SK-N-SH treated with all-trans-retinoic acid at 6 μM for 48 hours (cell line): ENCODE measurements around the gene GOLGA6A.

ENCODE experiments used
- ATAC-seq: fragments of 200-7000 bp; cut with Tn5 transposase; 3 replicates; pipeline ENCODE4 v1.9.1; 2020; ENCODE audit warnings: mild to moderate bottlenecking, moderate library complexity
- ARNTL ChIP-seq: fragments of 450-650 bp; formaldehyde crosslinking; IDR thresholded peaks from 2 replicates; pipeline ENCODE4 v1.5.0; 2020; ENCODE audit warnings: low read depth, mild to moderate bottlenecking, moderate library complexity, borderline replicate concordance
- BACH2 ChIP-seq: fragments of 250-450 bp; sonication (Bioruptor Pico); IDR thresholded peaks from 2 replicates; pipeline ENCODE4 v1.9.0; 2021; ENCODE audit warnings: mild to moderate bottlenecking, borderline replicate concordance
- CSDC2 ChIP-seq: fragments of 250-450 bp; sonication (Bioruptor Pico); IDR thresholded peaks from 2 replicates; pipeline ENCODE4 v1.5.0; 2020; ENCODE audit warnings: mild to moderate bottlenecking, moderate library complexity
- ESRRG ChIP-seq: fragments of 250-450 bp; sonication (Bioruptor Pico); IDR thresholded peaks from 2 replicates; pipeline ENCODE4 v1.6.1; 2021; ENCODE audit warnings: mild to moderate bottlenecking
- GLIS3 ChIP-seq: fragments of 250-450 bp; sonication (Bioruptor Pico); IDR thresholded peaks from 2 replicates; pipeline ENCODE4 v1.5.0; 2020; ENCODE audit warnings: mild to moderate bottlenecking, moderate library complexity
- ISL1 ChIP-seq: fragments of 250-450 bp; sonication (Bioruptor Pico); IDR thresholded peaks from 2 replicates; pipeline ENCODE4 v2.1.2; 2022; ENCODE audit warnings: mild to moderate bottlenecking, moderate library complexity
- OSR1 ChIP-seq: fragments of 250-450 bp; sonication (Bioruptor Pico); IDR thresholded peaks from 2 replicates; pipeline ENCODE4 v1.8.0; 2022; ENCODE audit warnings: moderate library complexity, mild to moderate bottlenecking, inconsistent platforms
- PPARA ChIP-seq: fragments of 250-450 bp; sonication (Bioruptor Pico); IDR thresholded peaks from 2 replicates; pipeline ENCODE4 v1.5.0; 2020; ENCODE audit warnings: mild to moderate bottlenecking, borderline replicate concordance
- RARB ChIP-seq: fragments of 250-450 bp; sonication (Bioruptor Pico); IDR thresholded peaks from 2 replicates; pipeline ENCODE4 v1.8.0; 2021; ENCODE audit warnings: mild to moderate bottlenecking, moderate library complexity
- SNAI2 ChIP-seq: fragments of 250-450 bp; sonication (Bioruptor Pico); IDR thresholded peaks from 2 replicates; pipeline ENCODE4 v1.5.0; 2020; ENCODE audit warnings: mild to moderate bottlenecking, moderate library complexity
- TCF4 ChIP-seq: fragments of 250-450 bp; sonication (Bioruptor Pico); IDR thresholded peaks from 2 replicates; pipeline ENCODE4 v1.8.0; 2021; ENCODE audit warnings: mild to moderate bottlenecking, moderate library complexity, borderline replicate concordance
- TOX ChIP-seq: fragments of 250-450 bp; sonication (Bioruptor Pico); IDR thresholded peaks from 2 replicates; pipeline ENCODE4 v1.8.0; 2021; ENCODE audit warnings: mild to moderate bottlenecking, moderate library complexity, borderline replicate concordance
- ZC3H10 ChIP-seq: fragments of 250-450 bp; sonication (Bioruptor Pico); IDR thresholded peaks from 2 replicates; pipeline ENCODE4 v1.5.1; 2021; ENCODE audit warnings: mild to moderate bottlenecking, moderate library complexity
- ZFP3 ChIP-seq: fragments of 250-450 bp; sonication (Bioruptor Pico); IDR thresholded peaks from 2 replicates; pipeline ENCODE4 v1.5.0; 2020; ENCODE audit warnings: mild to moderate bottlenecking, moderate library complexity
- ZFP30 ChIP-seq: fragments of 450-650 bp; formaldehyde crosslinking; IDR thresholded peaks from 2 replicates; pipeline ENCODE4 v1.5.0; 2022; ENCODE audit warnings: mild to moderate bottlenecking, moderate library complexity
- ZNF565 ChIP-seq: fragments of 450-650 bp; formaldehyde crosslinking; conservative IDR thresholded peaks from 2 replicates; pipeline ENCODE4 v1.5.0; 2020; ENCODE audit warnings: low read depth, mild to moderate bottlenecking, moderate library complexity
- ZNF70 ChIP-seq: fragments of 450-650 bp; formaldehyde crosslinking; IDR thresholded peaks from 2 replicates; pipeline ENCODE4 v1.5.0; 2020; ENCODE audit warnings: mild to moderate bottlenecking, moderate library complexity
- ZNF8 ChIP-seq: fragments of 450-650 bp; formaldehyde crosslinking; IDR thresholded peaks from 2 replicates; pipeline ENCODE4 v1.5.0; 2020; ENCODE audit warnings: mild to moderate bottlenecking, moderate library complexity
- TF ChIP-seq, protein P1 (sequence below): fragments of 250-450 bp; sonication (Bioruptor Pico); IDR thresholded peaks from 2 replicates; pipeline ENCODE4 v1.5.1; 2020; ENCODE audit warnings: low read depth, mild to moderate bottlenecking, moderate library complexity
- TF ChIP-seq, protein P2 (sequence below): fragments of 250-450 bp; sonication (Bioruptor Pico); IDR thresholded peaks from 2 replicates; pipeline ENCODE4 v1.8.0; 2021; ENCODE audit warnings: low read depth, mild to moderate bottlenecking, moderate library complexity, borderline replicate concordance
- TF ChIP-seq, protein P3 (sequence below): fragments of 250-450 bp; sonication (Bioruptor Pico); IDR thresholded peaks from 2 replicates; pipeline ENCODE4 v1.5.1; 2021; ENCODE audit warnings: mild to moderate bottlenecking, moderate library complexity
- TF ChIP-seq, protein P4 (sequence below): fragments of 250-450 bp; sonication (Bioruptor Pico); IDR thresholded peaks from 2 replicates; pipeline ENCODE4 v1.8.0; 2020; ENCODE audit warnings: mild to moderate bottlenecking, moderate library complexity, borderline replicate concordance
- TF ChIP-seq, protein P5 (sequence below): fragments of 250-450 bp; sonication (Bioruptor Pico); IDR thresholded peaks from 2 replicates; pipeline ENCODE4 v1.5.0; 2020; ENCODE audit warnings: mild to moderate bottlenecking, moderate library complexity

Gene GOLGA6A

DNA sequence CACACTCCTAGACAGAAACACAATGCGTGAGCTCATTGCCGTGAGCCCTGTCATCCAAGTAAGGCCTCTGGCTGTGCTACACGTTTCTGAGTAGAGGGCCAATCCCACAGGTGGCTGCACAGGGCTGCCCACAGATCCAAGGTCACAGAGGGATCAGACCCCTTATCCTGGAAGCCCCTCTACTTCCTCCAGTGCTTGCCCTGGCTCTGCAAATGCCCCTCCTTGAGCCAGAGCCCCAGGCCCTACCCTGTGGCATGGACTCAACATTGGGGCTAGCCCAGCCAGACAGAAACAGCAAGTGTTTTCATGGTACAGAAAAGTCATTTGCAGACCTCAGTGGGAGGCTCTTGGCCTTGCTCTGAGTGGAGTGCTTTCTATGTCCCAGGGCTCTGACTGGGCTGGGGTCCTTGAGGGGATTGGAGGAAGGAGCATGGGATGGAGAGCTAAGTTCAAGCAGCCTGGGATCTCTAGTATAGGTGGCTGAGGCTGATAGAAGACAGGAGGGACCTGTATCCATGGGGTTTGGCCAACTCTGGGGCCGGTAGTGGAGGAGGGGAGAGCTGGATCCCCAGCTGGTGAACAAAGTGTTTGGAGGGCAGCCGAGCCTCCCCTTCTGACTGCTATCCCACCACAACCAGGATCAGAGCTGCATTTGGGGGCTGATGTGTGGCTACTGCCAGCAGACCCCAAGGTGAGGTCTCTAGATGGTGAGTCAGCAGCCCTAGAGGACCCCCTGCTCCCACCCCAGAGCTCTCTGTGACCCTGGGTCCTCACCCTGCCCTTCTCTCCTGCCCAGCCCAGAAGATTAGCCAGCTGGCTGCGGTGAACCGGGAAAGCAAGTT lies 38.7 kb downstream of the GOLGA6A start:
- ATAC-seq = no peak
- no peak for TF ChIP-seq TOX
- TF ChIP-seq, protein P1, sequence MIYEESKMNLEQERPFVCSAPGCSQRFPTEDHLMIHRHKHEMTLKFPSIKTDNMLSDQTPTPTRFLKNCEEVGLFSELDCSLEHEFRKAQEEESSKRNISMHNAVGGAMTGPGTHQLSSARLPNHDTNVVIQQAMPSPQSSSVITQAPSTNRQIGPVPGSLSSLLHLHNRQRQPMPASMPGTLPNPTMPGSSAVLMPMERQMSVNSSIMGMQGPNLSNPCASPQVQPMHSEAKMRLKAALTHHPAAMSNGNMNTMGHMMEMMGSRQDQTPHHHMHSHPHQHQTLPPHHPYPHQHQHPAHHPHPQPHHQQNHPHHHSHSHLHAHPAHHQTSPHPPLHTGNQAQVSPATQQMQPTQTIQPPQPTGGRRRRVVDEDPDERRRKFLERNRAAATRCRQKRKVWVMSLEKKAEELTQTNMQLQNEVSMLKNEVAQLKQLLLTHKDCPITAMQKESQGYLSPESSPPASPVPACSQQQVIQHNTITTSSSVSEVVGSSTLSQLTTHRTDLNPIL (CRISPR knock-in tag) = no peak
- no peak for TF ChIP-seq ZC3H10 (CRISPR knock-in tag)
- no peak for TF ChIP-seq ZNF70
- TF ChIP-seq, protein P2, sequence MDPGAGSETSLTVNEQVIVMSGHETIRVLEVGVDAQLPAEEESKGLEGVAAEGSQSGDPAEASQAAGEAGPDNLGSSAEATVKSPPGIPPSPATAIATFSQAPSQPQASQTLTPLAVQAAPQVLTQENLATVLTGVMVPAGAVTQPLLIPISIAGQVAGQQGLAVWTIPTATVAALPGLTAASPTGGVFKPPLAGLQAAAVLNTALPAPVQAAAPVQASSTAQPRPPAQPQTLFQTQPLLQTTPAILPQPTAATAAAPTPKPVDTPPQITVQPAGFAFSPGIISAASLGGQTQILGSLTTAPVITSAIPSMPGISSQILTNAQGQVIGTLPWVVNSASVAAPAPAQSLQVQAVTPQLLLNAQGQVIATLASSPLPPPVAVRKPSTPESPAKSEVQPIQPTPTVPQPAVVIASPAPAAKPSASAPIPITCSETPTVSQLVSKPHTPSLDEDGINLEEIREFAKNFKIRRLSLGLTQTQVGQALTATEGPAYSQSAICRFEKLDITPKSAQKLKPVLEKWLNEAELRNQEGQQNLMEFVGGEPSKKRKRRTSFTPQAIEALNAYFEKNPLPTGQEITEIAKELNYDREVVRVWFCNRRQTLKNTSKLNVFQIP = no peak
- no peak for TF ChIP-seq GLIS3 (CRISPR knock-in tag)
- TF ChIP-seq, protein P3, sequence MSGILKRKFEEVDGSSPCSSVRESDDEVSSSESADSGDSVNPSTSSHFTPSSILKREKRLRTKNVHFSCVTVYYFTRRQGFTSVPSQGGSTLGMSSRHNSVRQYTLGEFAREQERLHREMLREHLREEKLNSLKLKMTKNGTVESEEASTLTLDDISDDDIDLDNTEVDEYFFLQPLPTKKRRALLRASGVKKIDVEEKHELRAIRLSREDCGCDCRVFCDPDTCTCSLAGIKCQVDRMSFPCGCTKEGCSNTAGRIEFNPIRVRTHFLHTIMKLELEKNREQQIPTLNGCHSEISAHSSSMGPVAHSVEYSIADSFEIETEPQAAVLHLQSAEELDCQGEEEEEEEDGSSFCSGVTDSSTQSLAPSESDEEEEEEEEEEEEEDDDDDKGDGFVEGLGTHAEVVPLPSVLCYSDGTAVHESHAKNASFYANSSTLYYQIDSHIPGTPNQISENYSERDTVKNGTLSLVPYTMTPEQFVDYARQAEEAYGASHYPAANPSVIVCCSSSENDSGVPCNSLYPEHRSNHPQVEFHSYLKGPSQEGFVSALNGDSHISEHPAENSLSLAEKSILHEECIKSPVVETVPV (CRISPR knock-in tag) = no peak
- no peak for TF ChIP-seq ZNF565
- TF ChIP-seq ESRRG (CRISPR knock-in tag) = no peak
- TF ChIP-seq TCF4 (CRISPR knock-in tag) = no peak
- no peak for TF ChIP-seq OSR1 (CRISPR knock-in tag)
- no peak for TF ChIP-seq ARNTL (CRISPR knock-in tag)
- TF ChIP-seq ISL1 = no peak
- TF ChIP-seq RARB (CRISPR knock-in tag) = no peak
- TF ChIP-seq ZFP30 (CRISPR knock-in tag) = no peak
- no peak for TF ChIP-seq ZNF8
- TF ChIP-seq SNAI2 (CRISPR knock-in tag) = no peak
- TF ChIP-seq BACH2 (CRISPR knock-in tag) = no peak

DNA sequence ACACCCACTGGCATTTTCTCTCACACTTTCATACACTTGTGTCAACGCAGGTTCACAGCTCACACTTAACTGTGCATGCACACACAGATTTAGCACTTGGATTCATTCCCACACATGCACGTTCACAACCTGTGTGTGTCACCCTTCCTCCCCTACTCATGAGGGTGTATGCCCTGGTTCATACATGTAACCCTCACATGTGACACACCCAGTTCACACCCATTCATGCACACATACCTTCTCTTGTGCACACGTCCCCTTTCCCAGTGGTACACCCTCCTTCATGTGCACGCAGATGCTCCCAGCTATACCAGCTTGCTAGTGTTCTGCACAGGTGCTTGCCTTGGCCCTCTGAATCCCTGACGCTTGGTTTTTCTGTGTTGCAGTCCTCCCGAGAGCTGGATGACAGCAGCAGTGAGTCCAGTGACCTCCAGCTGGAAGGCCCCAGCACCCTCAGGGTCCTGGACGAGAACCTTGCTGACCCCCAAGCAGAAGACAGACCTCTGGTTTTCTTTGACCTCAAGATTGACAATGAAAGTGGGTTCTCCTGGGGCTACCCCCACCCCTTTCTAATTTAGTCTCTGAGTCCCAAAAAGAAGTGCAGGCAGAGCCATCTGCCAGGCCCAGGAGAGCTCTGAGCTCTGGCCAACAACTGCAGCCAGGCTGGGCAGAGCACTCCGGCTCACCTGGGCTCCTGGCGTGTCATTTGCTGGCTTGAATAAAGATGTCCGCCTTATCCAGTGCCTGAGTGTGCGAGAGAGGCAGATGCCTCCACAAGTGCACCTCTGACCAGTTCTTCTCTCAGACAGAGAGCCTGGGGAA lies 39.5 kb downstream of the GOLGA6A start:
- TF ChIP-seq OSR1 (CRISPR knock-in tag) (no peak), SNAI2 (CRISPR knock-in tag) (no peak), ZNF565 (no peak), ZFP3 (CRISPR knock-in tag) (no peak), CSDC2 (no peak), ESRRG (CRISPR knock-in tag) (no peak), ZNF70 (no peak), TCF4 (CRISPR knock-in tag) (no peak), TOX (no peak), ARNTL (CRISPR knock-in tag) (no peak), PPARA (CRISPR knock-in tag) (no peak), ZFP30 (CRISPR knock-in tag) (no peak), GLIS3 (CRISPR knock-in tag) (no peak), BACH2 (CRISPR knock-in tag) (no peak), RARB (CRISPR knock-in tag) (no peak)
- TF ChIP-seq, protein P3 (CRISPR knock-in tag) = no peak
- TF ChIP-seq, protein P4, sequence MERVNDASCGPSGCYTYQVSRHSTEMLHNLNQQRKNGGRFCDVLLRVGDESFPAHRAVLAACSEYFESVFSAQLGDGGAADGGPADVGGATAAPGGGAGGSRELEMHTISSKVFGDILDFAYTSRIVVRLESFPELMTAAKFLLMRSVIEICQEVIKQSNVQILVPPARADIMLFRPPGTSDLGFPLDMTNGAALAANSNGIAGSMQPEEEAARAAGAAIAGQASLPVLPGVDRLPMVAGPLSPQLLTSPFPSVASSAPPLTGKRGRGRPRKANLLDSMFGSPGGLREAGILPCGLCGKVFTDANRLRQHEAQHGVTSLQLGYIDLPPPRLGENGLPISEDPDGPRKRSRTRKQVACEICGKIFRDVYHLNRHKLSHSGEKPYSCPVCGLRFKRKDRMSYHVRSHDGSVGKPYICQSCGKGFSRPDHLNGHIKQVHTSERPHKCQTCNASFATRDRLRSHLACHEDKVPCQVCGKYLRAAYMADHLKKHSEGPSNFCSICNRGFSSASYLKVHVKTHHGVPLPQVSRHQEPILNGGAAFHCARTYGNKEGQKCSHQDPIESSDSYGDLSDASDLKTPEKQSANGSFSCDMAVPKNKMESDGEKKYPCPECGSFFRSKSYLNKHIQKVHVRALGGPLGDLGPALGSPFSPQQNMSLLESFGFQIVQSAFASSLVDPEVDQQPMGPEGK (CRISPR knock-in tag) = no peak
- TF ChIP-seq, protein P1 (CRISPR knock-in tag) = no peak
- TF ChIP-seq, protein P5, sequence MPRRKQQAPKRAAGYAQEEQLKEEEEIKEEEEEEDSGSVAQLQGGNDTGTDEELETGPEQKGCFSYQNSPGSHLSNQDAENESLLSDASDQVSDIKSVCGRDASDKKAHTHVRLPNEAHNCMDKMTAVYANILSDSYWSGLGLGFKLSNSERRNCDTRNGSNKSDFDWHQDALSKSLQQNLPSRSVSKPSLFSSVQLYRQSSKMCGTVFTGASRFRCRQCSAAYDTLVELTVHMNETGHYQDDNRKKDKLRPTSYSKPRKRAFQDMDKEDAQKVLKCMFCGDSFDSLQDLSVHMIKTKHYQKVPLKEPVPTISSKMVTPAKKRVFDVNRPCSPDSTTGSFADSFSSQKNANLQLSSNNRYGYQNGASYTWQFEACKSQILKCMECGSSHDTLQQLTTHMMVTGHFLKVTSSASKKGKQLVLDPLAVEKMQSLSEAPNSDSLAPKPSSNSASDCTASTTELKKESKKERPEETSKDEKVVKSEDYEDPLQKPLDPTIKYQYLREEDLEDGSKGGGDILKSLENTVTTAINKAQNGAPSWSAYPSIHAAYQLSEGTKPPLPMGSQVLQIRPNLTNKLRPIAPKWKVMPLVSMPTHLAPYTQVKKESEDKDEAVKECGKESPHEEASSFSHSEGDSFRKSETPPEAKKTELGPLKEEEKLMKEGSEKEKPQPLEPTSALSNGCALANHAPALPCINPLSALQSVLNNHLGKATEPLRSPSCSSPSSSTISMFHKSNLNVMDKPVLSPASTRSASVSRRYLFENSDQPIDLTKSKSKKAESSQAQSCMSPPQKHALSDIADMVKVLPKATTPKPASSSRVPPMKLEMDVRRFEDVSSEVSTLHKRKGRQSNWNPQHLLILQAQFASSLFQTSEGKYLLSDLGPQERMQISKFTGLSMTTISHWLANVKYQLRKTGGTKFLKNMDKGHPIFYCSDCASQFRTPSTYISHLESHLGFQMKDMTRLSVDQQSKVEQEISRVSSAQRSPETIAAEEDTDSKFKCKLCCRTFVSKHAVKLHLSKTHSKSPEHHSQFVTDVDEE = no peak
- TF ChIP-seq, protein P2 = no peak
- ATAC-seq = no peak
